ENCODE measurements around the gene QRSL1. TPM values are rescaled to one million over a fixed set of nuclear protein-coding genes. Genes with fewer than 3 reads are reported as not detected.

The QRSL1 gene
- total RNA-seq, 4 donors from 2014 or later, result 6.8 to 8.0 (median 8.0) TPM

DNA sequence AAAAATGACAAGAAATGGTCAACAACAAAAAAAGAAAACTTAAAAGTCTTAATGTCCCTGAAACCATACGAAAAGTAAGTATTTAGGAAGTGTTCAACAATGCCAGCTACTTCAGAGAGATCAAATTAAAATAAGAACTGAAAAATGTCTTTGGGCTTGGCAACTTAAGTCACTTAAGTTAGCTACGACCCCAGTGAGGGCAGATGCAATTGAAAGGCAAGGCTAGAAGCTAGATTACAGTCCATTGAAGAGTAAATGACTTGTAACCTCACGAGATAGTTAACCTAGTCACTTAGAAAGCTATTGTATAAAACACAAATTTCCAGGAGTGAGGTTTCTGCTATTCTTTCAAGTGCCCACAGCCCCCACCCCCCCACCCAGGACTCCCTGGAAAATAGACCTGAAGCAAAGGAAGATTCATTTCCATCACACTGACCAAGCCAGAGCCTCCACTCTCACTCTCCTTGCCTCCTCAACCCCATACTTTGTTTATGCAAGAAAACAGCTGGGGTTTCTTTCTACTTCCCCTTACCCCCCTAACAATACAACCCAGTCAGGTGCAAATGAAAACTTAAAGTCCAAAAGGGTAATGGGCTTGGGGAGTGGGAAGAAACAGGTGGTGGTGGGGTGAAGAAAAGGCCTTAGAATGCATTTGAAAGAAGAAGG lies 14.7 kb upstream of the QRSL1 start:
- ATAC-seq (ENCODE audit: low FRiP score), result no peak
- TF ChIP-seq, protein P1, sequence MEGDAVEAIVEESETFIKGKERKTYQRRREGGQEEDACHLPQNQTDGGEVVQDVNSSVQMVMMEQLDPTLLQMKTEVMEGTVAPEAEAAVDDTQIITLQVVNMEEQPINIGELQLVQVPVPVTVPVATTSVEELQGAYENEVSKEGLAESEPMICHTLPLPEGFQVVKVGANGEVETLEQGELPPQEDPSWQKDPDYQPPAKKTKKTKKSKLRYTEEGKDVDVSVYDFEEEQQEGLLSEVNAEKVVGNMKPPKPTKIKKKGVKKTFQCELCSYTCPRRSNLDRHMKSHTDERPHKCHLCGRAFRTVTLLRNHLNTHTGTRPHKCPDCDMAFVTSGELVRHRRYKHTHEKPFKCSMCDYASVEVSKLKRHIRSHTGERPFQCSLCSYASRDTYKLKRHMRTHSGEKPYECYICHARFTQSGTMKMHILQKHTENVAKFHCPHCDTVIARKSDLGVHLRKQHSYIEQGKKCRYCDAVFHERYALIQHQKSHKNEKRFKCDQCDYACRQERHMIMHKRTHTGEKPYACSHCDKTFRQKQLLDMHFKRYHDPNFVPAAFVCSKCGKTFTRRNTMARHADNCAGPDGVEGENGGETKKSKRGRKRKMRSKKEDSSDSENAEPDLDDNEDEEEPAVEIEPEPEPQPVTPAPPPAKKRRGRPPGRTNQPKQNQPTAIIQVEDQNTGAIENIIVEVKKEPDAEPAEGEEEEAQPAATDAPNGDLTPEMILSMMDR (IDR thresholded peaks at IDR 0.05), result no peak
- no peak for DNase-seq (ENCODE audit: low spot score)

DNA sequence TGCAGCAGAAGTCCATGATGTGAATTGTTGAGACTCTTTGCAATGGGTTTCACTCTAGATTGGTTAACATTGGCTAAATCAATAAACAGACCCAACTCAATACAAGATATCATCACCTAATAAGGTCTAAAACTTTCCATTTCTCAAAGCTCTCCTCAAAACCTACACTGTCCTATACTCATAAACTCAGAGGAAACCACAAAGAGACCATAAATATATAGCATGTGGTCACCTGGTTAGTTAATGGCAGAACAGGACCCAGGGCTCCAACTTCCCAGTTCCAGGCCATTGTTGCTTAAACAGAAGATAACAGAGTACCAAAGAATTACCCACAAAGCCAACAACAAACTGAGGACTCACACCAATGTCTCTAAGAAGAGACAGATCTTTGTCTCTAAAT lies 12.1 kb upstream of the QRSL1 start:
- TF ChIP-seq, protein P1 (IDR thresholded peaks at IDR 0.05), result no peak
- DNase-seq (ENCODE audit: low spot score), result no peak
- ATAC-seq (ENCODE audit: low FRiP score), result no peak

DNA sequence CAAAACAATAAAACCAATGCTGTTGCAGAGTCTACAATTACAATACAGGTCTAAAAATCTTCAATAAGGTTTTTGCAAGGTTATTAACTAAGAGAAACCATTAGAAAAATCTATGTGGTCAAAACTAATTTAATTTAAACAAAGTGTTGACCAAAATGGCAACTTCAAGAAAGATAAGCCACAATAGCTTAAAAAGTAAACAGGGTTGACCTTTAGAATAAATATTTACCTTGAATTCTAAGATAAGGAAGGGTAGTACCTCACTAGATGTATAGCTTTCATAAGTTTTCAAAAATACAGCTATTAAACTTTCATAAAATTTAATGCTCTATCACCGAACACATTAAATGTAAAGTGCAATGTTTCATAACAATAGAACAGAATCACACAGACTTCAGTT lies 11.5 kb upstream of the QRSL1 start:
- DNase-seq (ENCODE audit: low spot score) (no peak), ATAC-seq (ENCODE audit: low FRiP score) (no peak)
- TF ChIP-seq, protein P1 (IDR thresholded peaks at IDR 0.05), result no peak

DNA sequence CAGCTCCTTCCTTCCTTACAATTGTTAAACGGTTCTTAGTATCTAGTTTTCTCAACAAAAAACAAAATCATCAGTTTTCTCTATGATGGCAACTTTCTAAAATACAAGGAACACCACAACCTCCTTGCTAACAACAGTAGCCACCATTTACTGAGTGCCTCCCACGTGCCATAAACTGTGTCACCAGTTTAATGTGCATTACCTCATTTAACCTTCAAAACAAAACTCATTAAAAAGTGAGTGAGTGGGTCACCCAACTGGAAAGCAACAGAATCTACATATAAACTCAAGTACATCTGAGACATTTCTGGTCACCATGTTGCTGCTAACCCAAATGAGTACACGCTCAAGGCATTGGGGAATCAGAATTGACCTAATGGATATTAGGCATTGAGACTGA lies 11.1 kb upstream of the QRSL1 start:
- ATAC-seq (ENCODE audit: low FRiP score) (no peak), DNase-seq (ENCODE audit: low spot score) (no peak)
- TF ChIP-seq, protein P1 (IDR thresholded peaks at IDR 0.05), result no peak

DNA sequence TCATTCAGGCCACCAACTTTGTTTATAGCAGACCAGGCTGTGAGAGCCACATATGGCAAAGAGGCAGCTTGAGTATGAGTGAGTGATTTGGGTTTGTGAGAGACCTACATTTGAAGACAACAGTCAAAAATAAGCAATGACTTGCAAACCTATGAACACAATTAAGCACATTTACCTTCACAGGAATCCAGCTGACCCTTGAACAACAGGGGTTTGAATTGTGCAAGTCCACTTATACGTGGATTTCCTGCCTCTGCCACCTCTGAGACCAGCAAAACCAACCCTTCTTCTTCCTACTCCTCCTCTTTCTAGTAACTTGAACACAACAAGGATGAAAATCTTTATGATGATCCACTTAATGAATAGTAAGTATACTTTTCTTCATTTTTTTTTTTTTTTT lies 10.2 kb upstream of the QRSL1 start:
- DNase-seq (ENCODE audit: low spot score), result no peak

DNA sequence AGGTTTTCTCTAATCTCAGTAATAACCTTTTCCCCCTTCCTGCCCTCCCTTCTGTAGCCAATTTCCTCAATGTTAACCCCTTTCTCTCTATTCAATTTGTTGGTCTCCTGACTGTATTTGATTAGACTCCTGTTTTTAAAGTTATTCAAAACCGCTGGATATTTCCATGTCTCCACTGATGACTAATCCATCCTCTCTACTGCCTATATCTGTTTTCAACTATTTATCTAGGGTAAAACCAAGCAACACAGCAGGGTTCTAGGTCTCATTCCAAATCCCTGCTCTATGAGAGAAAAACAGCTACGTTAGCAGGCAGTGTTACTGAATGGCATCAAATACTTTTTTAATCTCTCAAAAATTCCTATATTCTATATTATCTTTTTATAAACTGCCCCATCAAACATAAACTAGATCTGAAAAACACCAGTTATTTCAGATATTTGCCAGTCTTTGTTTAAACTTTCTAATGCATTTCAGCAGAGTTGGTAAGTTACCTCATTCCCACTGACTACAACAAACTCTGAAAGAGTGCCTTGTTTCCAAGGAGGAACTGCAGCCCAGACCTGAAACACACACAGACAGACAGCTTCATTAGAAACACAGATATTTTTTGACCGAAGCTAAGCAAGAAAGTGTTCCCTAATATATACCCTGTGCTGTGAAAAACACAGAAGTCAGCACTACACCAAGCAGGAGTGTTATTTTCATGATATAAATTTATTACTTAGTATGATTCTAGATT lies 8.3 kb upstream of the QRSL1 start:
- no peak for ATAC-seq (ENCODE audit: low FRiP score)
- TF ChIP-seq, protein P1 (IDR thresholded peaks at IDR 0.05), result no peak
- DNase-seq (ENCODE audit: low spot score), result no peak

More for the DNA sequence above, 10.2 kb upstream of the QRSL1 start:
- ATAC-seq (ENCODE audit: low FRiP score), result no peak
- TF ChIP-seq, protein P1 (IDR thresholded peaks at IDR 0.05), result no peak

DNA sequence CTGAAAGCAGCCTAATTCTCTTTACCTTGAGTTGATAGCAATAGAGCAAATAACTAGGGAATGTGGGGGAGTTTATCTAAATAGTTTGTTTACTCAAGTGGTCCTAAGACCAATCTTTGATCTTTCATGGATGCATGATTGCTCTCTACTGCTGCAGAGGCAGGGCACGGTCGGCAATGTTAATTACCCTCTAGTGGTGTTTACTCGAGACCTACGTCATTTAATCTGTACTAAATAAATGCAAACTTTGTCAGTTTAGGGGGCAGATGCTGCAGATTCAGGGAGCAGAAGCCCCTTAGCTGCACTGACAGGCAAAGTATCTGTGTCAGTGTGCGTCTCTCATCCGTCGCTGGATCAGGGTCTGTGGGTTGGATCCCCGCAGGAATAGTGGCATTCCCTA lies 7.0 kb upstream of the QRSL1 start:
- DNase-seq (ENCODE audit: low spot score) (no peak), ATAC-seq (ENCODE audit: low FRiP score) (no peak)
- TF ChIP-seq, protein P1 (IDR thresholded peaks at IDR 0.05), result no peak

Data from omental fat pad (tissue), 4 donors.